Sigmoid colon (tissue), 7 donors: ENCODE results near the gene ARCN1. TPM values are rescaled to one million over a fixed set of nuclear protein-coding genes. Genes with fewer than 3 reads are reported as not detected.

Experiments used
- DNase-seq: peaks from one replicate; pipeline ENCODE4 v3.0.0-alpha.2; 2019
- H3K27ac ChIP-seq, 4 donors: fragments of 200-600 bp; sonication (generic); one replicate each; pipeline ENCODE4 v1.5.1; 2016 to 2019; ENCODE audit warnings: mild to moderate bottlenecking in 1 of 4
- H3K27me3 ChIP-seq, 3 donors: fragments of 200-600 bp; sonication (generic); one replicate each; pipeline ENCODE4 v1.5.1; 2019; ENCODE audit warnings: mild to moderate bottlenecking in 1 of 3
- H3K36me3 ChIP-seq, 4 donors: fragments of 200-600 bp; sonication (generic); one replicate each; pipeline ENCODE4 v1.5.1; 2016 to 2019
- H3K4me1 ChIP-seq, 4 donors: fragments of 200-600 bp; sonication (generic); one replicate each; pipeline ENCODE4 v1.5.1; 2017 to 2019
- H3K4me3 ChIP-seq, 4 donors: fragments of 200-600 bp; sonication (generic); one replicate each; pipeline ENCODE4 v1.5.1; 2017 to 2019; ENCODE audit warnings: mild to moderate bottlenecking in 2 of 4, moderate library complexity in 1 of 4
- H3K9me3 ChIP-seq, 4 donors: fragments of 200-600 bp in 3 of 4; sonication (generic) in 3 of 4; one replicate each; pipeline versions ENCODE4 v1.5.1 to v1.6.1; 2013 to 2019
- CTCF ChIP-seq, 4 experiments: fragments of 450-650 bp in 3 of 4; fragments of 200-600 bp in 1 of 4; IDR thresholded peaks; one replicate each; pipeline ENCODE4 v1.5.1; 2016 to 2019; ENCODE audit warnings: antibody characterized with exemption in 4 of 4, mild to moderate bottlenecking in 3 of 4, moderate library complexity in 2 of 4
- EP300 ChIP-seq, 4 donors: sonication (generic); formaldehyde crosslinking; IDR thresholded peaks; one replicate each; pipeline ENCODE4 v1.6.1; 2017; ENCODE audit warnings: antibody characterized with exemption in 4 of 4
- POLR2A ChIP-seq, 2 donors: fragments of 450-650 bp; IDR thresholded peaks; one replicate each; pipeline ENCODE4 v1.6.1; 2016; ENCODE audit warnings: antibody characterized with exemption in 2 of 2, mild to moderate bottlenecking in 2 of 2, moderate library complexity in 2 of 2
- POLR2AphosphoS5 ChIP-seq, 4 donors: sonication (generic); formaldehyde crosslinking; IDR thresholded peaks; one replicate each; pipeline ENCODE4 v1.6.1; 2017; ENCODE audit warnings: antibody characterized with exemption in 4 of 4
- WGBS, 2 donors: extraction: QIAGEN DNeasy Blood & Tissue Kit; methylation state at CpG; one replicate each; pipeline ENCODE4 v1.1.7; 2013; 5-methylcytosine and 5-hydroxymethylcytosine counted together
- intact Hi-C: fragments of 100-400 bp; cut with DNase I; formaldehyde crosslinking; loops from one replicate; pipeline ENCODE4 v1.15.1; 2023
- polyA plus RNA-seq, 3 donors: library from polyadenylated mRNA; stranded (reverse); fragments of 200-250 nt; gene quantifications; one replicate each; pipeline ENCODE4 v1.2.3, GENCODE V29; 2013
- total RNA-seq, 4 donors: library from RNA; depleted of rRNA; stranded (reverse); fragments of >200 nt; gene quantifications; one replicate each; pipeline ENCODE4 v1.1.0, GENCODE V29; 2016
- donor health status: healthy with polysubstance abuse.
- donor health status: Bipolar disorder and iron deficiency.
- donor health status: healthy.

Gene ARCN1
- total and polyA plus RNA-seq, 7 donors = 74.9 to 105 (median 87.8) TPM

DNA sequence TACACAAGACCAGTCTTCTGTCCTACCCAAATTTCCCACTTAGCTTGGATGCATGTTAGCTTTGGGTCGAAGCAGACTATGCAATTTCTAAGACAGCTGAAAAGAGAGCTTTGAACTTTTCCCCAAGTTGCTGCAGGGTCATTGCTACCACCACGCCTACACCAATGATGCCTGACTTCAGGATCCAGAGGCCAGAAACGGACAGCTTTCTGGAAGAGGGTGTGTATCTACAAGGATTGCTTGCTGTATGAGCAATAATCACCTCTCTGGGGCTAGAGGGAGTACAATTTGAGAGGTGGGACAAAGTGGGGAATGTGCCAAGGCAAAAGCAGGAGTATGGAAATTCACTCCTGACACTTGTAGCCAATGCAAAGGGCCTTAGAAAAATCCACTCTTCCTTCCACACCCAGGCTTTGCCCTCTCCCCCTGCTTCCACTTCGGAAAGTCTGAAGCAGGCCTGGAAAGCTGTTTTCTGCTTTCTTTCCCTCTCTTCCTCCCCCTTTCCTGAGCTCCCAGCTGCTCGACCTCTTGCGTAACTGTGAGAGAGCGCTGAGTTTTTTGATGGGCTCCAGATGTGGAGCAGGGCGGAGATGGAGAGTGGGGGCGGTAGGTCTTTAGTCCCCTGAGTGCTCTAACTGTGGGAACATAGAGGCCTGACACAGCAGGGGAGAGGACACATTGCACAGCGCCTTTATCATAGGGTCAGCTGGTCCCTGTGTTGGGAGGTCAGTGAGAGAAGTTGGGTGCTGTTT is 33.1 kb downstream of the ARCN1 start:
- intact Hi-C loops = loop anchor here (5.0 kb wide), 1 partner anchor 322 kb away; the partner anchor contains the start of gene BCL9L
- peak; percentile 95 for DNase-seq
- WGBS, 2 donors = 53 to 69% methylated on average over 10 of the region's 10 CpGs

DNA sequence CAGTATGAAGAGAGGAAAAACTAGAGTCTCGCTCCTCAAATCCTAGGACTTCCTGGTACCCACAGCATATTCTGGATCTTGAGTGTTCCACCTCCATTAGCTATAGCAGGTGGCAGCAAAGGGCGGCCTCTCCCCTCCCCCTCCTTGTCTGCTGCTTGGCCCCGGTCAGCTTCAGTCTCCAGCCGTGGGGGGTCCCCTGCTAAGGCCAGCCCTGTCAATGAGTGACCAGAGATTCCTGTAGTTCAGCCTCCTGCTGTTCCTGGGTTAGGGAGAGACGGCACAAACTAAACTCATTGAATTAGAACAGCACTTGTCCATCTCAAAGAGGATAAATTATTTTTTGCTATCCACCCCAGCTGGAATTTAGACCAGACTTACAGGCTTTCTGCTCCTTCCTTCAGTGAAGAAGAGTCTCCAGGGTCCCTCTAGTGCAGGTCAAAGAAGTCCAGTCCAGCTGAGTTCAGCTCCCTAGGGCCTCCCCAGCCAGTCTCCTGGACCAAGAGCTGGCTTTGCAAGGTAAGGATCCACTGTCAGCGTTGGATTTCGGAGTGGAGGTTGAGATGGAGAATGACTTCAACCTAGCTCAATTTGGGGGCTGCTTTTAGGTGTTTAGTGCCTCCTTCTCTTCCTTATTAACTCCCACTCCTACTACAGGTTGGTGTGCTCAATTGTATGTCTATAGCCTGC is 34.1 kb downstream of the ARCN1 start:
- Histone ChIP-seq H3K4me1 (peaks cover 0 to 63% (median 56%) of the 10 kb centered on the region in 4 donors), H3K27ac (peak overlapping the region; percentile 80 to 97 (median 91)), H3K9me3 (no peaks in the 10 kb centered on the region), H3K36me3 (peaks cover 0 to 17% (median 7%) of the 10 kb centered on the region in 4 donors), H3K4me3 (no peak overlapping the region), H3K27me3 (no peaks in the 10 kb centered on the region)
- no peak for TF ChIP-seq EP300 (IDR thresholded peaks at IDR 0.05)
- TF ChIP-seq POLR2AphosphoS5 (IDR thresholded peaks at IDR 0.05) = no peak
- no peak for TF ChIP-seq POLR2A (IDR thresholded peaks at IDR 0.05)
- TF ChIP-seq CTCF (IDR thresholded peaks at IDR 0.05) = no peak
- peak; percentile 77 for DNase-seq
- intact Hi-C loops = loop anchor here (5.0 kb wide), 1 partner anchor 321 kb away; the partner anchor contains the start of gene BCL9L
- WGBS, 2 donors = 79 to 89% methylated on average over 7 of the region's 7 CpGs

More for the DNA sequence above, 33.1 kb downstream of the ARCN1 start:
- peak overlapping the region; percentile 80 to 97 (median 91) for H3K27ac ChIP-seq
- peak in 1 of 2 donors; percentile 13 for TF ChIP-seq POLR2A (IDR thresholded peaks at IDR 0.05)
- peak; percentile 92 to 95 (median 94) for TF ChIP-seq POLR2AphosphoS5 (IDR thresholded peaks at IDR 0.05)
- no peak for TF ChIP-seq CTCF (IDR thresholded peaks at IDR 0.05)
- TF ChIP-seq EP300 (IDR thresholded peaks at IDR 0.05) = peak in 3 of 4 donors; percentile 35 to 83 (median 72)
- H3K4me3 ChIP-seq = no peak overlapping the region
- H3K9me3 ChIP-seq = no peaks in the 10 kb centered on the region
- peaks cover 0 to 53% (median 48%) of the 10 kb centered on the region in 4 donors for H3K4me1 ChIP-seq
- peaks cover 4 to 27% (median 17%) of the 10 kb centered on the region in 4 donors for H3K36me3 ChIP-seq
- no peaks in the 10 kb centered on the region for H3K27me3 ChIP-seq

GRCh38 chr11:118606844-118607228 is 34.6 kb downstream of the ARCN1 start:
- peaks cover 0 to 12% (median 3%) of the 10 kb centered on the region in 4 donors for H3K36me3 ChIP-seq
- intact Hi-C loops = loop anchor here (5.0 kb wide), 1 partner anchor 320 kb away; the partner anchor contains the start of gene BCL9L
- peak overlapping the region in 1 of 4 donors; percentile 68 for H3K4me3 ChIP-seq
- DNase-seq = no peak
- peaks cover 0 to 63% (median 56%) of the 10 kb centered on the region in 4 donors for H3K4me1 ChIP-seq
- H3K9me3 ChIP-seq = no peaks in the 10 kb centered on the region
- no peaks in the 10 kb centered on the region for H3K27me3 ChIP-seq
- H3K27ac ChIP-seq = peak overlapping the region; percentile 80 to 97 (median 91)
- WGBS, 2 donors = 71 to 78% methylated on average over 7 of the region's 7 CpGs
- TF ChIP-seq EP300 (IDR thresholded peaks at IDR 0.05) (no peak), POLR2A (IDR thresholded peaks at IDR 0.05) (no peak), CTCF (IDR thresholded peaks at IDR 0.05) (no peak), POLR2AphosphoS5 (IDR thresholded peaks at IDR 0.05) (no peak)

GRCh38 chr11:118607401-118608359 is 35.5 kb downstream of the ARCN1 start, which contains the start of gene PHLDB1:
TSS of gene PHLDB1 (plus strand) at chr11:118607615. CDS start at chr11:118613837, 6,222 bp downstream.
- DNase-seq = peak; percentile 86
- Histone ChIP-seq H3K36me3 (peaks cover 0 to 3% (median 0%) of the 10 kb centered on the region in 4 donors), H3K4me1 (peaks cover 0 to 69% (median 57%) of the 10 kb centered on the region in 4 donors), H3K9me3 (no peaks in the 10 kb centered on the region), H3K27ac (peak within 1 kb of the TSS; percentile 90 to 97 (median 93)), H3K4me3 (peak within 1 kb of the TSS; percentile 68 to 80 (median 76)), H3K27me3 (no peaks in the 10 kb centered on the region)
- 2% methylated on average over 72 of the region's 72 CpGs for WGBS, 2 donors
- intact Hi-C loops = loop anchor here (1.0 to 5.0 kb wide), 2 partner anchors 28 to 320 kb away; partner anchors contain the start of gene BCL9L
- peak; percentile 69 to 78 (median 76) for TF ChIP-seq POLR2AphosphoS5 (IDR thresholded peaks at IDR 0.05)
- peak; percentile 29 to 33 for TF ChIP-seq POLR2A (IDR thresholded peaks at IDR 0.05)
- TF ChIP-seq CTCF (IDR thresholded peaks at IDR 0.05) = peak in 3 of 4 experiments; percentile 15 to 45 (median 44)
- no peak for TF ChIP-seq EP300 (IDR thresholded peaks at IDR 0.05)
